ENCODE data around the gene MAMDC4. TPM values are rescaled to one million over a fixed set of nuclear protein-coding genes. Genes with fewer than 3 reads are reported as not detected.
"Not testable (repeated sequence)": the region's sequence is repeated elsewhere in the genome, so short reads cannot be mapped to it uniquely, and the experiment has no call there.

MAMDC4 gene
- total RNA-seq, 1 donor from 2014 or later = 11.0 TPM

DNA sequence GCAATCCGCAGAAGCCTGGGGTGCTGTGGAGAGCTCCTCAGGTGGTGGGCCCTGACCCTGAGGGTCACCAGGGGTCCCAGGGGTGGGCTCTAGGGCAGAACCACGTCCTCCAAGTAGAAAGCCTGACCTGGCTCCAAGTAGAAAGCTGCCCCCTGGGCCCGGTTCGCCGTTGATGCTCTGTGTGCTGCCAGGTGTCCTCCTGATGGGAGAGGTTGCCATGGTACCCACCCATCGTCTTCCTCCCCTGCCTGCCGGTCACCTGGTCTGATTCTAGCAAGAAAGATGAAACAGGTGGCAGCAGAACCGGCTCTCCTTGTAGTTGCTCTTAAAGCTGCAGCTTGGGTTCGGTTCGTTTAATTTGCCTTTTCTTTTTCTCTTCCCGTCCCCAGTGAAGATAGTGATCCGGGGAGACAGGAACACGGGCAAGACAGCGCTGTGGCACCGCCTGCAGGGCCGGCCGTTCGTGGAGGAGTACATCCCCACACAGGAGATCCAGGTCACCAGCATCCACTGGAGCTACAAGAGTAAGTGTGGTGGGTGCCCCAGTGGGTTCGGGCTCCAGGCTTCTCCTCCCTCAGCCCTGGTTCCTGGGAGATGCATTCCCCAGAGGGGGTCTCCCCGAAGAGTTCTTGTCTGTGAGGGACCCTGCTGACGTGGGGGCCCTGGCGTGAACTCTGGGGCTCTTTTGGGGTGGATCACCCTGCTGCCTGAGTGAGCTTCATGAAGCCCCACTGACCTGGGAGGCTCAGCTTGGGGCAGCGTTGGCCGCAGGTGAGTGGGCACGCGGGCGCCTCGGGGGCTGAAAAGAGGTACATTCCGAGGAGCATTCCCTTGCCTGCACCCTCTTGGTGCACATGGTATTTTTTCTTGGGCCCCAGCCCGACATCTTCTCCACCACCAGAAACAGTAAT lies 28.8 kb upstream of the MAMDC4 start:
- no peak for DNase-seq (ENCODE audit: low spot score)
- intact Hi-C loops (cut with DNase I) = no loop called here

DNA sequence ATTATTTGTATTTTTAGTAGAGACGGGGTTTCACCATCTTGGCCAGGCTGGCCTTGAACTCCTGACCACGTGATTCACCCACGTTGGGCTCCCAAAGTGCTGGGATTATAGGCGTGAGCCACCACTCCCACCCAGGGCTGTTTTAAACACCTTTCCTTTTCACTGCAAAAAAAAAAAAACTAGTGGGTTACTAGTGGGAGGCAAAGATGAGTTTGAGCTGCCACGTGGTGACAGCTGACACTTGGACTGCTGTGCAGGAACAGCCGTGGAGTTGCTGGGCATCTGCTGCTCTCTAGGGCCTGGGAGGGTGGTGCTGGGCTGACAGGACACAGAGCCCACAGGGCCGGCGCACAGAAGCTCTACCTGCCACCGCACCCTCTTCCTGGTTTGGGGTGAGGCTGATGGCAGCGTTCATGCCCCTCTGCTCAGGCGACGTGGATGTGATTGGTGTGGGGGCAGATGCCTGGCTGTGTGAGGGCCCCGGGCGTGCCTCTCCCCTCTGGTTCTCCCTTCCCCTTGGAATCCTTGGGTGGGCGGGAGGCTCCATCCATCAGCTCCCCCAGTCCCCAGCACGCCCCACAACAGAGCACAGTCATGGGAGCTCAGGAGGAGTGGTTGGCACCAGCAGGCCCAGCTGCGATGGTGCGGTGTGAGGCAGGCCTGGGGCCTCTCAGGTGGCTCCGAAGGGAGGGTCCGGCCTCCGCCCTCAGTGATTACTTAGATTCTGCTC lies 27.5 kb upstream of the MAMDC4 start:
- intact Hi-C loops (cut with DNase I) = no loop called here
- no peak for DNase-seq (ENCODE audit: low spot score)

DNA sequence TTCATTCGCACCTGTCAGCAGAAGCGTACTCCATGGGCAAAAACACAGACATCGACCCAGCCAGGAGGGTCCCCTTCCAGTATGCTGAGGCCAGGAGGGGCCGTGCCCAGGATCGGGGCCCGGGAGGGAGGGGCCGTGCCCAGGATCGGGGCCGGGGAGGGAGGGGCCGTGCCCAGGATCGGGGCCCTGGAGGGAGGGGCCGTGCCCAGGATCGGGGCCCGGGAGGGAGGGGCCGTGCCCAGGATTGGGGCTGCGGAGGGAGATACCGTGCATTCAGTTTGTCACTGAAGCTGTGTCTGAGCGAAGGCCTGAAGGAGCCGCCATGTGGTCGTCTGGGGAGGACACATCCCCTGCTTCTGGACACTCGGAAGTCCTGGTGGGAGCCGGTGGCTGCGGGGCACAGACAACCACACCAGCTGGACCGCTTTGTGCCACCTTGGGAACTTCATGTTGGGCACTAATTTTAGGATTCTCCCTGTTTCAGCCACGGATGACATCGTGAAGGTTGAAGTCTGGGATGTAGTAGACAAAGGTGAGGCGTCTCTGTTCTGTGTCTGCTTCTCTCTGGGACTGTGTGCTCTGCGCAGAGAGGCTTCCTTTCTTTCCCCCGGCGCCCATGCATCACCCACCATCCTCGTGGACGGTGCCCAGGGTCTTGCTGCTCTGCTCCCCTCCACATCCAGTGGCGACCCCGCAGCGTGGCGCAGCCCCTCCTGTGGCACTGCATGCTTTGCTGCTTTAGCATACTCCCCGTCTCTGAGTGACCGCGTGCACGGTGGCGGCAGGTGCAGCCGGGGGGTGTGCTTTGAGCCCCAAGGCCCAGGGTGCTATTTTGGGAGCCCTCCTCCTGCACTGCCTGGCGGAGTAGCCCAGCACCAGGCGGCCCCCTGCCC lies 26.6 kb upstream of the MAMDC4 start:
- intact Hi-C loops (cut with DNase I) = no loop called here
- no peak for DNase-seq (ENCODE audit: low spot score)

DNA sequence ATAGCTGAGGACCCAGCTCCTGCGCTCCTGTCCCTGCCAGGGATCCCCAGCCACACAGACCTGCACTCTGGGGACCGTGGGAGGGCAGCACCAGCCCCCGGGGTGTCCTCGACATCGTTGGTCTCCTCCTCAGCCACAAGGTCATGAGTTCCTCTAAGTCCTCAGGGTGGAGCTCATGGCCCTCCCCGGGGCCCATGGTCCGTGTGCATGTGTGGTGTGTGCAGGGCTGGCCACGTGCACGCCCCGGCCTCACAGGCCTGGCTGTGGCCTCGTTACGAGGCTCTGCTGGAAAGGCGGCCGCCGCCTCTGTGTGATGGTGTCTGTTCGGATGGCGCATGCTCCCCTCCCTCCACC lies 26.0 kb upstream of the MAMDC4 start:
- no peak for DNase-seq (ENCODE audit: low spot score)
- intact Hi-C loops (cut with DNase I) = no loop called here

DNA sequence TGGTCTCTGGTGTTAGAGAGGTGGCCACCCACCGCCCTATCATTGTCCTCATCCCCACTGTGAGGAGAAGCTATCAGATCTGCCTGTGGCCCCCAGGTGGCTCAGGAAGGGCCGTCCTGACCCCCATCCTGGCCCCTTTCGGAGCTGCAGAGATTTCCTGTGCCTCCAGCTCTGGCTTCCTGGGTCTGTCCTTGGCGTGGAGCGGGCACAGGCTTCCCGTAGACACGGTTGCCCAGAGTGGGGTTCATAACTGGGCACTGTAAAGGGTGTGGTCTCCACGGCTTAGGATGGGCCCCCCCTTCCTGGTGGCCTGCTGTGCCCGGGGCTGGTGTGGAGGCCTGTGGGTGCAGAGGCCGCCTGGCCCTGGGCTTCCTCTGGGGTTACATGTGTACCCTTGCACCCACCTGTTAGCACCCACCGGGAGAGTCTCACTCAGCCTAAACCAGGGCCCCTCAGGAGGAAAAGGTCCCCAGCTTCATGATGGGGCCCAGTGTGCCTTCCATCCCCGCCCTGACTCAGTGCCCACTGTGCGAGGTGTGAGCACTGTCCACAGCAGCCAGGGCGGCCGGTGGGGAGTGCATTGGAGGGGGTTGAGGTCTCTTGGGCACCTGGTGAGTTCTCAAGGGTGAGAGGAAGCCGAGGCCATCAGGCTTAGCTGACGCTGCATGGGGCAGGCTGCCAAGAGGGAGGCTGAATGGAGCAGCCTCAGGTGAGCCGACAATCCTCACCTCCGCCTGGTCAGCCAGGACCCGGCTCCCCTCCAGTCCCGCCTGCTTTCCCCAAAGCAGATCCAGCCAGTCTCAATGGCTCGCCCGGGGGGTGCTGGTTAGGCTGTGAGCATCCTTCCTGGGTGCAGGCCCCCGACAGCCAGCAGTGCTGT lies 25.2 kb upstream of the MAMDC4 start:
- DNase-seq (ENCODE audit: low spot score) = no peak
- intact Hi-C loops (cut with DNase I) = no loop called here

DNA sequence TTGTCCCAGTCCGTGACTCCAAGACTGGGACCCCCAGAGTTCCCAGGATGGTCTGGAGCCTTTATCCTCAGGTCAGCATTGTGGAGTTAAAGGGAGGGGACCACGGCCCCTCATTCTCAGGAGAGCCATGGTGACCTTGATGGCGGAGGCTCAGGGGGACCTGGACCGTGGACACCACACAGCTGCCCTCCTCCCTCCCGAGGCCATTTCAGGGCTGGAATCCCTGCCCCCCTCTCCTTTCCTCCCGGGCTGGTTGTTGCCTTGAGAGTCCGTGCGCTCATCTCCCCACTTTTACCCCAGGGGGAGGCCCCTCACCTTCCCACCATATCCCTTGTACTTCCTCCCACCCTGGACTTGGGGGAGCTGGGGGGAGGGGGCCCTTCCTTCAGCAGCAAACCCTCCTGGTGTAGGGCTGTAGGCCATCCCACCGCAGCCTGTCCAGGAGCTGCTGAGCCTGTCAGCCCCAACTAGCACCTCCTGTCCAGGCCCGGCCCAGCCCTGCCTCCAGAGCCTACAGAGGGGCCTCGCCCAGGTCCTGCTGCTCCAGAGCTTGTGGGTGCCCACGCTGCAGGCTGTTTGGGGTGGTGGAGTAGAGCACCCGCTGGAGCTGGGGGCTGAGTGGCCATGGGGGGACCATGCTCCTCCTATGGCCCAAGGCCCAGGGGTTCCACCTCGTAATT lies 24.2 kb upstream of the MAMDC4 start:
- no peak for DNase-seq (ENCODE audit: low spot score)
- intact Hi-C loops (cut with DNase I) = no loop called here

DNA sequence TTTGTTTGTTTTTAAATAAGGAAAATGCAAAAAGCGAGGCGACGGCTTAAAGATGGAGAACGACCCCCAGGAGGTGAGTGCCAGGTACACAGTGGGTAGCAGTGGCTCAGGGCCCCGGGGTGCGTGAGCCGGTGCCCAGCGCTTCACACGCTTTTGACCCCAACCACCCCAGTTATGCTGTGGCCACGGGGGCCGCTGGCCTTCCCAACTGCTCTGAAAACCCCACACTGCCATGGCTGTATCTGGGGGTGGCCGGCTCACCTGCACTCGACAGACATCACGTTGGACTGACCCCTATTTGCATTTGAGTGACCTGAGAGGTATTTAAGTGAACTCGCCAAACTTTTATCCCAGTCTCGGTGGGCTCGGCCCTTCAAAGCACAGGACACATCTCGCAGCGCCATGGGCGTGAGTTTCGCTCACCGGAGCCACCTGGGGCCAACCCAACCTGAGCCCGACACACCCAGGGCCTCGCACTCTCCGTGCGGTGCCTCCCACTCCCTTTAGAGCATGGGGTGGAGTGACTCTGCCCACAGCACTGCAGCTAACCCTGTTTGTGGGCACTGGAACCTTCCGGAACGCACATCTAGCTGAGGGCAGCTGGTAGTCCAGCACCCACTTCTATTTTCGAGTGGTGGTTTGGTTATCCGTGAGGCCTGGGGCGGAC lies 23.5 kb upstream of the MAMDC4 start:
- no peak for DNase-seq (ENCODE audit: low spot score)
- intact Hi-C loops (cut with DNase I) = no loop called here

DNA sequence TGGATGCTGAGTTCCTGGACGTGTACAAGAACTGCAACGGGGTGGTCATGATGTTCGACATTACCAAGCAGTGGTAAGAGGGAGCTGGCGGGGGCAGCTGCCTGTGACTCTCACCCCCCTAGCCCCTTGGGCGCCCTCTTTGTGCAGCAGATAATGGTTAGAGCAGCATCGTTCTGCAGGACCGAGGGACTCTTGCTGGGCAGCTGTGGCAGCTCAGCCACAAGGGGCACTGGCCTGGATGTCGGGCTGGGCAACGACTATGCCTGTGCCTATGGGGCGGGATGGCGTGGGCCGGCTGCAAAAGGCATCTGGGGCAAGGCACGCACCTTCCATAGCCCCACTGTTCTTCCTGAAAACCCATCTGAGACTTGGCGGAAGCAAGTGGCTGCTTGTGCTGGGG lies 22.7 kb upstream of the MAMDC4 start:
- no peak for DNase-seq (ENCODE audit: low spot score)
- intact Hi-C loops (cut with DNase I) = no loop called here

DNA sequence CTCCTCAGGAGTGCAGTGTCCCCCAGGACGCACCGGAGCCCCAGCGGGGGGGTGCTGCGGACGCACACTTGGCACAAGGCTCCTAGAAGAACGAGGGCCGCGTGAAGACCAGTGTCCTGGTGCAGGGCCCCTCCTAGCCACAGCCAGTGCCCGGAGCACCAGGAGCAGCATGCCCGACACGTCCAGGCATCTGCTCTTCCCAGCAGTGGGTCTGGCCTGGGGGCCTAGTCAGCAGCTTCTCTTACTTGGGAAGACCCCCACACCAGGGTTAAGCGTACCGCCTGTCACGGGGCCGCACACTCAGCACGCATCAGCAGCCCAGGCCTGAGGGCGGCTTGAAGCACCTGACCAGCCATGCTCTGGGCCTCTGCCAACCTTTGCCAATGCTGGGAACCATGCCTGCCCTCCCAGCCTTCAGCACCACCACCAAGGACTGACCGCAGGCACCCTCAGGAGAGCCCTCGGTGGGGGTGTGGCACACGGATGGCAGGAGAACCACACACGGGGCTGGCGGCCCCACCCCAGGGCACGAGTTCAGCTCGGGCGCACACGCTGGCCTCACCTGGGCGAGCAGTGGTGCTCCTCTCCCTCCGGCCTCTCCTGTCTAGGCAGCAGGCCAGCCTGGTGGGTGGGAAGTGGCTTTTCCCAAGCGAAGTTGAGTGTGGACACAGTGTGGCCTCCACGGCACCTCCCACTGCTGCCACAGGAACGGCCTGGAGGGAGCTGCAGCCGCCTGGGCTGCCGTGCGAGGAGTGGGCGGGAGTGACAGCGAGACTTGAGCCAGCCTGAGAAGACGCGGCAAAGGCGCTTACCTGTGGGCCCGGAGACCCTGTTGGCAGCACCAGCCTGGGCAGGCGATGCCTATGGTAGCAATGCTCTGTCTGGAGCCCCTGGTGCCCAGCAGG lies 21.9 kb upstream of the MAMDC4 start:
- no peak for DNase-seq (ENCODE audit: low spot score)
- intact Hi-C loops (cut with DNase I) = no loop called here

DNA sequence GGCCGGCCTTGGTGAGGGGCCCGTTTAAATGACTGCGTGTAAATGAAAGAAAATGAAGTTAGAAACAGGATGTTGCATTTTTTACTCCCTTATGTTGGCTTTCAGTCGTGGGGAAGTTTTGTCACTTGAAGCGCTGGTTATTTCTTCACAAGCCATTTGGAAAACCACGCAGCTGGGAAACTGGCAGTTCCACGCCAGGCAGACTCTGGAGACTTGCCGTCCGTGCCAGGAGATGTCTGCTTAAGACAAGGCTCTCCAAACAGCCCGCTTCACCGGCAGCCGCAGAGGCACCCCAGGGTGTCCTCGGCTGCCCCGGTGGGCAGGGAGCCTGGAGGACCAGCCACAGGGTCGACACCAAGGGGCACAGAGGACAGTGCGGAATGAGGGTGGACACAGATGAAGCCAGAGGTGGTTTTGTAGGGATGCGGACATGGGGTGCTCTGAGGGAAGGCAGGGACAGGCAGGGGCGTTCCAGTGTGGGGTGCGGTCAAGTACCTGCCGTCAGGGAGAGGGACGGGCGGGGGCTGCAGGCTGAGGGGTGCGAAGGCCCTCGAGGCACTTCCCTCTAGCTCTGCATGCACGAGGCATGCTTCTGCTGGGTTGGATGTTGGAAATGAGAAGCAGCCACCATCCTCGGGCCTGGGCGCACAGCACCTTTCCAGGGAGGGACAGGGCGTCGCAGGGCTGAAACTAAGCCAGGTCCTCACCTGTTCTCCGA lies 21.0 kb upstream of the MAMDC4 start:
- intact Hi-C loops (cut with DNase I) = no loop called here
- DNase-seq (ENCODE audit: low spot score) = no peak

DNA sequence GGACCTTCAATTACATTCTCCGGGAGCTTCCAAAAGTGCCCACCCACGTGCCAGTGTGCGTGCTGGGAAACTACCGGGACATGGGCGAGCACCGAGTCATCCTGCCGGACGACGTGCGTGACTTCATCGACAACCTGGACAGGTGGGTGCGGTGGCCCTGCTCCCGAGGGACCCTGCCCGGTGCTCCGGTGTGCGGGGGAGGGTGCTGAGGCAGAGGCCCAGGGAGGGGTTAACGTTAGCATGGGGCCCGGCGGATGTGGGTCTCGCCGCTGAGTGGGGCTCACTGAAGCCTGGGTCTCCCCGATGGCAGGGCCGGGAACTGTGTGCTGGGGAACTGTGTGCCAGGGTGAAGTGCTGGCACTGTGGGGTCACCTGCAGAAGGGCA lies 20.4 kb upstream of the MAMDC4 start:
- no peak for DNase-seq (ENCODE audit: low spot score)
- intact Hi-C loops (cut with DNase I) = no loop called here

DNA sequence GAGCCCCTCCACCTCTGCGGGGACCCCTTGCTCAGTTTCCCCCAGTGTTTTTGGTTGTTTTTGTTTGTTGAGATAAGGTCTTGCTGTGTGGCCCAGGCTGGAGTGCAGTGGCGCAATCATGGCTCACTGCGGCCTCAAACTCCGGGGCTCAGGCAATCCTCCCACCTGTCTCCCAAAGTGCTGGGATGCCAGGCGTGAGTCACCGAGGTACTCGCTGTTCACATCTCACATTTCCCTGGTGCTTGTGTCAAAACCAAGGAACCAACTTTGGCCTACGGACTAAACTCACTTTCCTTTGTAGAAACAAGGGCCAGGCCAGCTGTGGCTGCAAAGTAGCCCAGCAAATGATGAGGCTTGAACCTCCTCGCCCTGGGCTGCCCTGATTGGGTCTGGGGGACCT lies 19.6 kb upstream of the MAMDC4 start:
- intact Hi-C loops (cut with DNase I) = no loop called here
- no peak for DNase-seq (ENCODE audit: low spot score)

DNA sequence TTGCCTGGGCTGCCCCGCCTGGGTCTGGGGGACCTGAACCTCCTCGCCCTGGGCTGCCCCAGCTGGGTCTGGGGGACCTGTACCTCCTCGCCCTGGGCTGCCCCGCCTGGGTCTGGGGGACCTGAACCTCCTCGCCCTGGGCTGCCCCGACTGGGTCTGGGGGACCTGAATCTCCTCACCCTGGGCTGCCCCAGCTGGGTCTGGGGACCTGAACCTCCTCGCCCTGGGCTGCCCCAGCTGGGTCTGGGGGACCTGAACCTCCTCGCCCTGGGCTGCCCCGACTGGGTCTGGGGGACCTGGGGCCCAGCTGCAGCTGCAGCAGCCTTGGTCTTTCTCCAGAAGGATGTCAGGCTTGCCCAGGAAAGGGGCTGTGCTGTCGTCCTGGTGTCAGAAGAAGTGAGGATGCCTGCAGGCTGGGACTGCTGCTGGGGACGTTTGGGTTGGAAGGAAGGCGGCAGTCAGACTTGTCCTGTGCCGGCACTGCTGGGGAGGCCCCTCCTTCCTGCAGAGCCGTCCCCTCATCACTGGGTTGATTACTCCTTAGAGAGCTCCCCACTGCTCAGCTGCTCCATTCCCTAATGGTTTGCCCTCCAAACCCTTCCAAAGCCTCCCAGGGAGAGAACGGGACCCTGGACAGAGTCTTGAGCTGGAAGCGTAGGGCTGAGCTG lies 18.6 kb upstream of the MAMDC4 start:
- intact Hi-C loops (cut with DNase I) = not testable (repeated sequence)

DNA sequence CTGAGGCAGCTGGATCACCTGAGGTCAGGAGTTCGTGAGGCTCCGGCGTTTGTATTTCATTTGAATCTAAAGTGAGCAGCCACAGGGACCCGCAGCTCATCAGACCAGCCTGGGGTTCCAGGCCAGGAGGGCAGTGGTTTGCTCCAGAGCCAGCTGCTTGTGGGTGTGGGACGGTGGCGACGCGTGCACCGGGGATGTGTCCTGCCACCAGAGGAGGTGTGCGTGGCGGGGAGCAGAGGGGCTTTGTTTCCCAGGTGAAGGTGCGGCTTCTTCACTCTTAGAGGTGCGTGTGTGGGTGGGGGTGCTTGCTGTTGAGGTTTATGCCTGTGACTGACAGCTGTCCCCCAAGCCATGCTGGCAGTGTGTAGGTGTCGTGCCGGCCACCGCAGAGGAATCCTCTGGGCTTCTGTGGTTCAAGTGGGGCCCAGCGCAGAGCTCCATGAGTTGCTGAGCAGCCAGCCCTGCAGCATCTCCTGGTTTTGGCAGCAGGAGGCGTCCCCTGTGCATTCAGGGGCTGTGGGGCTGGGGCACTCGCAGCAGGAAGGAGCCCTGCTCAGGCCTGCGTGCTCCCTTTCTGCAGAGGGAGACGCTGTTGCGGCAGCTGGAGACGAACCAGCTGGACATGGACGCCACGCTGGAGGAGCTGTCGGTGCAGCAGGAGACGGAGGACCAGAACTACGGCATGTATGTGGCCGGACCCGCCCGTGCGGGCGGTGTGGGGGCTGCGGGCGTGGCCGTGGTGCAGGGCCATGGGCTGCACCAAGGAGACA lies 16.8 kb upstream of the MAMDC4 start:
- intact Hi-C loops (cut with DNase I) = no loop called here

More for the DNA sequence above, 18.6 kb upstream of the MAMDC4 start:
- DNase-seq (ENCODE audit: low spot score) = not testable (repeated sequence)

More for the DNA sequence above, 16.8 kb upstream of the MAMDC4 start:
- no peak for DNase-seq (ENCODE audit: low spot score)
